GM21737 (cell line): Measurements from ENCODE around the gene LZTS2.
A peak's percentile ranks its signal among the peaks of the same experiment; 100 is the strongest.

Experiments
- ATAC-seq: cut with Tn5 transposase; IDR thresholded peaks from one replicate; pipeline ENCODE4 v1.9.1; 2021; ENCODE audit warnings: mild to moderate bottlenecking, moderate library complexity; ENCODE audit not compliant: unreplicated experiment

LZTS2 gene

DNA sequence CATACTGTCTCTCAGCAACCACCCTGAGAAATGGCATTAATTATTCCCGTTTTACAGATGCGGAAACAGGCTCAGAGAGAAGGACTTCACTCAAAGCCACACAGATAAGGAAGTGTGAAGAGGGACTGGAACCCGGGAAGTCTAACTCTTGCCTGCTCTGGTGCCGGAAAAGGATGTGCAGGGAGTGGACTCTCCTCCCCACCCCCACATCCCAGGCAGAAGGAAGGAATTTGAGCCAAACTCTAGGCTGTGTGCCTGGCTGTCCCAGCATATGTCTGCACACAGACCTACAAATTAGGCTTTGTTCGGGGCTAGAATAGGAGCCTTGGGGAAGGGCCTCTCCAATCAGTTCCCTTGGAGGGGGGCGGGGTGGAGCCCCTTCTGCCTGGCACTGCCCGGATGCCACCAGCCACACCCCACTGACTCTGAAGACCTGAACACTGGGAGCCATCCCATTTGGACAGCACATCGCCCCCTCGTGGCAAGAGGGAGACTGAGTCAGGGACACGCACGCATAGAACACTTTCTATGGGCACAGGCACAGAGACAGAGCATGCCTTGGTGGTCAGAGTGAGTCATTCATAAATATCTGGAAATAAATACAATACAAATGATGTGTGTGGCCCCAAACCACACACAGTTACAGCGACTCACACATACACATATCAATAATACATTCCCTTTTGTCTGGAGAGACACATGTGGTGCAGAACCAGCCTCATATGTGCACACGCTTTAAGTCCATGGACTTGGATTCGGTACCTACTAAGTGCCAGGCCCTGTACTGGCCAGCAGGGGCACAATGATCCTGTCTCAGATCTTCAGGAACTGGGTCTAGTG lies 13.1 kb downstream of the LZTS2 start:
- peak; percentile 85 for ATAC-seq

DNA sequence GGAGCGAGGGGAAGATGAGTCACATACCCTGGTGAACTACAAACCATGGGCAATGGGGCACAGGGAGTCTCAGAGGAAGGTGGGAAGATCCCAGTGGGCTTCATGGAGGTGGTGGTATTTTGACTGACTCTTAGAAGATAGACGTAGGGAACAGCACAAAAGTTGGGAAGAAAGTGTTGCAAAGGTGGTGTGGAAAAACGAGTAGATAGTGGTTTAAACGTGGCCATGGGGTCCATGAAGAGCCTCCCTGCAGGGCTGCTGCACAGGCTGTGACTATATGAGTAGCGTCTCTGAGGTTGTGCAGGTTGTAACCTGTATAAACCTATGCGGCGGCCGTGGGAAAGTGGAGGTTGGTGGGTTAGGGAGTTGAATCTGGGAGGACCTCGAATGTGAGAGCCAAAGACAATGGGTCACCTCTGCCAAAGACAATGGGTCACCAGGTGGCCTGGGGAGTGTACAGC lies 13.8 kb downstream of the LZTS2 start:
- no peak for ATAC-seq

DNA sequence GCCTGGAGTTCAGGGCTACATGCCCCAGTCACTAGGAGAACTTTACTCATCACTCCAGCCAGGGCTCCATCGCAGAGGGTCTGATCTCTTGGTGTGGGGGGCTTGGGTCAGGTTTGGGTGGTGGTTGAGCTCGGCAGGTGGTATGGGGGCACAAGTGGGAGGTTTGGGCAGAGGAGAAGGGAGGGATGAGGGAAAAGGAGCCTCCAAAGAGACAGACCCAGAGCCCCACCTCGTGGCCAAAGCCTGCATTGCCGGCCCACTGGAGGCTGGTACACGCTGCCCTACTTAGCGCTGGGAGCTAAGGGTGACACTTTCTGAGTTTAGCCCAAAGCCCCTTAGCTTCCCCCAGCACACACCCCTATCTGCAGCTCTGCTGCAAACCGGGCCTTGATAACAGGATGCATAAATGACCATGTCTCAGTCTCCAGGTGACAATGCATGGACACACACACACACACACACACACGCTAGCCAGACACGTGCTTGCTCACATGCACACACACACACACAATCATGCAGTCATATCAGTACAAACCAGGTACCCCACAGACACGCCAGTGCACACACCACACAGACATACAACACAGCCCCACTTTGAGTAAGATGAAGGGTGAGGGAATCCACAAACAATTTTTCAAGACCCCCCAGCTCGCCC lies 14.7 kb downstream of the LZTS2 start:
- peak; percentile 44 for ATAC-seq

DNA sequence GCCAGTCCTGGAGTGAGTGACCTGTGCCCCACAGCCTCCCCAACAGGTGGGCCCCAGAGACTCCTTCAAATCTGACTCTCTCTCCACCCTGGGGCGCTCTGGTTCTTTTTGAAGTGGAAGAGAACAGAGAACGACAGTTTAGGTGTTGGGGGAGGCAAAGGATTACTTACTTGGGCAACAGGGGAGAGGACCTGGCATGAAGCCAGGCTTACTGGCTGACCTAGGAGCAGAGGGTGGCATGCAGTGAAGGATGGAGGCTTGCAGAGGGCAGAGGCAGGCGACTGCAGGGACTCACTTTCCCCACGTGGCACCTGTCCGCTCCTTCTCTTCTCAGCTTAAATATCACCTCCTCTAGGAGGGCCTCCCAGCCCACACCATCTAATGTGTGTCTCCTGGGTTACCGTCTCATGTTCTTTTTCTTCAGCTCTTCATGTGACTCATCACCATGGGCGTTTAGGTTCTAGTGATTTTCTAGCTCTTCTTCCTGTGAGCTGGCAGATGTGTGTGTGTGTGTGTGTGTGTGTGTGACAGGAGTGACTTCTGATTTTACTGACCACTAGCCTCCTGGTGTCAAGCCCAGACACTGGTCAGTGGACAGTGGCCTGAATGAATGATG lies 15.5 kb downstream of the LZTS2 start:
- ATAC-seq: no peak

DNA sequence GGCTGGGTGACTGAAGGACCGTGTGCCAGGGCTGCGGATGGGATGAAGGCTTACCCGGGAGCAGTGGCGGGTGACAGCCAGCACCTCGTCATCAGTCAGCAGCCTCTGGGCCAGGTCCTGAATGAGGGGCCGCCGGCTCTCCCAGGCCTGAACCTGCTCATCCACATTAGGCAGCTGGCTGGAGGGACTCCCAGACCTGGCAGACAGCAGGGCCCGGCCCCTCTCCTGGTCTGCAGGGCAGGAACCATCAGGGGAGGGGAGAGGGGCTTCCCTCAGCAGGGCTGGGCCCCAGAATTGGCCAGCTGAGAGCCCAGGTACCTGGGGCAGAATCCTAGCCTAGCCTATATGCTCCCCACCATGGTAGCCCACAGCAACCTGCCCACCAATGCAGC lies 16.0 kb downstream of the LZTS2 start:
- no peak for ATAC-seq

DNA sequence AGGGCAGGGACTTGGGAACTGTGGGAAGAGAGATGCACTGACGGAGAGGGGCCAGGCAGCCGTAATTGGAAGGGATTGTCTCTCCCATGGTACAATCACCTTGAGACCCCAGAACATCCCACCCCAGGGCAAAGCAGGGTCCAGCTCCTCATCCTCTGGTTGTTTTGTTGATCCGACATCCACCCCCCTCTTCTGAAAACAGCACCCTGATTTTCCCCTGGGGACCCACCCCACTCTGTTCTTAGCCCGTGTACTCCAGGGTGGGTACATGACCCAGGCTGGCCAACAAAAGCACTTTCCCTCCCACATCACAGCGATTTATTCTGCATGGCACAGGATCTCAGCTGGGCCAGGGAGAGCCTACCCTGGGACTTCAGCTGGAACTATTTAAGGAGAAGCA lies 17.2 kb downstream of the LZTS2 start:
- no peak for ATAC-seq

DNA sequence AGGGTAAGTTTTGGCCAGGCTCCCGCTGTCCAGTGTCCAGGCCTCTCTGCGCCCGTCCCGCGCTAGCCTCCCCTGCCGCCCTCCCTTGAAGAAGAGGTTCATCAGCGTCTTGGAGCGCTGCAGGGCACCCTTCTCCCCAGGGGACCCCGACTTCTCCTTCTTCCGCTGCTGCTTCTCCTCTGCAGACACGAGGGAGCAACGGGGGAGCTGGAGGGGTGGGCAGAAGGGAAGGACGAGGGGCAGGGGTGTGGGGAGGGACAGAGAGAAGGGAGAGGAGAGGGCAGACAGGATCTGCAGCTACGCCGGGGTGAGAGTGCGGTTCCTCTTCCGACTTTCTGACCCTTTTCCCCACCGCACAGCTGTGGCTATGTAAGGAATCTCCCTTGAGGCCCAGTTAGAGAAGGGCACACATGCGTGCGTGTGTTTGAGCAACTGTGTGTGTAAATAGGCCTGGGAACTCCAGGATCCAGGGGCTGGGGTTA lies 18.6 kb downstream of the LZTS2 start:
- ATAC-seq: no peak

DNA sequence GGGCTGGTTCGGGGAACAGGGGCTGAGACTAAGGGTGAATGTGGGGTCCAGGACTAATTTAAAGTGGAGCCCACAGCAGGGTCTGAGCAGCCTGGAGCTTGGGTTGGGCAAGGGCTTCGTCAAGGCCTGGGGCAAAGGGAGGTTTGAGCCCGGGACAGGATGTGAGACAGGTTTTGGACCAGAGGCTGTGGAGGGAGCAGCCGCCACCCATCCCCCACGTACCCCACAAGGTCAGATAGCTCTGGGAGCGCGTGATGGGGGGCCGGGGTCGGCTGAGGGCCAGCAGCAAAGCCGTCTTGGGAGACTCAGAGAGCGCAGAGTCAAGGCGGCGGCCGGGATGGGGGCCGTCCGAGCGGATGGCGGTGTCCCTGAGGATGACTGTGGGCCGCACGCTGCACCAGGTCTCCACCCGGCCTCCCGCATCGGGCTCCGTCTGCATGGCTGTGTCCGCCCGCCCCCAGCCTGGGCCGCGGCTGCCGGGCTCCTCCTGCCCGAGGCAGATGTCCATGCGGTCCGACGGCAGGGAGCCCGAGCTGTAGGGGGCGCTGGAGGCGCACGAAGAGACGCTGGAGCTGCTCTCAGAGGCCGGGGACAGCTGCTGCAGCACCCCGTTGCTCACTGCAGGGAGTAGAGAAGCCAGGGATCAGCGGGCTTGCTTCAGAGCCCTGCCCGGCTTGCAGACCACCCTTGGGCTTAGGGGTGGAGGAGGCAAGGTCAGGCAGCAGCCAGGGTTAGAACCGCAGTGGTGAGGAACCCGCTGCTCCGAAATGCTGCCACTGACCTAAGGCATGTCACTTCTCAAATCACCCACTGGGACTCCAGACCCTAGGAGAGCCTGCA lies 19.2 kb downstream of the LZTS2 start:
- no peak for ATAC-seq

DNA sequence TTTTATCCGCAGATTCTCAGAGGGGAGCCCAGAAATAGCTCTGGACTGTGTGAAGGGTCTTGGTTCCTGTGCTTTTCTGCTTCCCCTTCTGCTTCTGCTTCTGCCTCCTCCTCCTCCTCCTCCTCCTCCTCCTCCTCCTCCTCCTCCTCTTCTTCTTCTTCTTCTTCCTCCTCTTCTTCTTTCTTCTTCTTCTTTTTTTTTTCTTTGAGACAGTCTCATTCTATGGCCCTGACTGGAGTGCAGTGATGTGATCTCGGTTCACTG lies 19.8 kb downstream of the LZTS2 start:
- ATAC-seq: no peak

DNA sequence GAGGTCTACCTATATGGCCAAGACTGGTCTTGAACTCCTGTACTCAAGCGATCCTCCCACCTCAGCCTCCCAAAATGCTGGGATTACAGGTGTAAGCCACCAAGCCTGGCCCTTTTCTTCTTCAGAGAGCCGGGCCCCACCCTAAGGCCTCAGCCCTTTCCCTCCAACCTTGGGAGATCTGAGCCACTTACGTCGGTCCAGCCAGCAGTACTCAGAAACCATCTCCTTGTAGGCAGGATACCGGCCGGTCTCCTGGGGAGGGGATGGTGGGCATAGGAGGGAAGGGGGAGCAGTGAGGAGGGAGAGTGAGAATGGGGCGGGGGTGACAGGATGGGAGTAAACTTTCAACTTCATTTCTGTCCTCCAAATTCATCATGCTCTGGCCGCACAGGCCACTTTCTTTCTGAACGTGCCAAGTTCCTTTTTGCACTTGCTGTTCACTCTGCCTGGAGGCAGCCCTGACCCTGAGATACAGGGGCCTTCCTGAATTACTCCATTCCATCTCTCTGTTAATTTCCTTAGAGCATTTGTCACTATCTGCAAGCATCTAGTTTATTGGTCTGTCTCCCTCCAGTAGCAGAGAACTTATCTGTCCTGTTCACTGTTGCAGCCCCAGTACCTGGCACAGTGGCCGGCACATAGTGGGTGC lies 20.9 kb downstream of the LZTS2 start:
- ATAC-seq: no peak

DNA sequence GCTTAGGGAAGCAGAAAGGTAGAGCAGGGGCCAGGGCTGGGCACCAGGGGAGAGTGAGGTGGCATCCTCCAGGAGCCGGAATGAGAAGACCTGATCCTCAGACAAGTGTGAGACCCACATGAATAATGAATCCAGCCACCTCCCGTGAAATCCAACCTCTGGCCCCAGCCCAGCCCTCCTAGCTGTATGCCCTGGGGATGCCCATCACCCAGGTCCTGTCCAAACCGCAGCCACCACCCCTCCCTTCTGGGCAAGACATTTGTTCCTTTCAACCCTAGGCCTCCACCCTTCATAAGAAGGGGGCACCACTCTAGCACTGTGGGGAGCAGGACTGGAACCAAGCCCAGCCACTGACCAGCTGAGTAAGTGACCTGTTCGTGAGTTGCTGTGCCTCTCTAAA lies 21.6 kb downstream of the LZTS2 start:
- no peak for ATAC-seq

DNA sequence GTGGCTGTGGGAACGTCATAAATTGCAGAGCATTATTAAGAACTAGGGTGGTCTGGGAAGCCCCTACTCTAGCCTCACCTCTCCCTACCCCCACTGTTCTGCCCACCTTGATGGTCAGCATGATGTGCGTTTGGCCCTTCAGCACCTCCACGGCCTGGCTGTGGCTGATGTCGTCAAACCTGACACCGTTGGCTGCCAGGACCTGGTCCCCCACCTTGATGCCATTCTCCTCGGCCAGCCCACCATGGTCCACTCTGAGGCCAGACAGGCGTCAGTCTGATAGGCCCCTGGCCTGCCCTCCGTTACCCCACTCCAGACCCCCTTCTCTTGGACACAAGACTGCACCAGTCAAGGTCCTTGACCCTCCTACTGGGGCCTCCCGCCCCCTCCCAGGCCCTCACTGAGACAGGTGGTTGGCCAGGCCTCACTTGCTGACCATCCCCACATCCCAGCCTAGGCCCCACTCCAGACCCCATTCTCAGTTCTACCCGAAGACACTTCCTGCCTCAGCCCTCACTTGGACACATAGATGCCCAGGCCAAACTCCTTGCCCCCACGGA lies 22.2 kb downstream of the LZTS2 start:
- ATAC-seq: no peak

DNA sequence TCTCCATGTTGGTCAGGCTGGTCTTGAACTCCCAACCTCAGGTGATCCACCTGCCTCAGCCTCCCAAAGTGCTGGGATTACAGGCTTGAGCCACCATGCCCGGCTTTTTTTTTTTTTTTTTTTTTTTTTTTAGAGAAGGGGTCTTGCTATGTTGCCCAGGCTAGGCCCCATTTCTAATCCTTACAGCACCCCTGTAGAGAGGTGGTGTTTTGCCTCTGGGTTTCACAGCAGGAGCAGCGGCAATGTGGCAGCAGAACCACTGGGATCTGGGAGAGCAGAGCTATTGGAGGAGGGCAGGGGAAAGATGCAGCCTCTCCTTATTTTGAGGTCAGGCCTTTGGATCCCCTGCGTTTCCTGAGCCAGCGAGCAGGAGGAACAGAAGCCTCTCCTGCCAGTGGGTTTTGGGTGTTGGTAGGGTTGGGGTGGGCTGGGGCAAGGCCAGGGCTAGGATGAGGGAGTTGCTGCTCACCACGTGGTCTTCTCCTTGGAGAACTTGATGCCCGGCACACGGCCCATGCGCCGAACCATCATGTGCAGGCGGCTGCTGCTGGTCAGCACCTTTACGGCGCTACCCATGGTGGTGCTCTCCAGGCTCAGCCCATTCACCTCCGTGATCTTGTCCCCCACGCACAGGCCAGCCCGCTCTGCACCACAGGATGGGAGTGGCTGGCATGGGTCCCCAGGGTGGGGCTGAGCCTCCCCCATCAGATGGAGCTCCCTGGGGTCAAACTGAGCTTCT lies 23.5 kb downstream of the LZTS2 start:
- no peak for ATAC-seq

DNA sequence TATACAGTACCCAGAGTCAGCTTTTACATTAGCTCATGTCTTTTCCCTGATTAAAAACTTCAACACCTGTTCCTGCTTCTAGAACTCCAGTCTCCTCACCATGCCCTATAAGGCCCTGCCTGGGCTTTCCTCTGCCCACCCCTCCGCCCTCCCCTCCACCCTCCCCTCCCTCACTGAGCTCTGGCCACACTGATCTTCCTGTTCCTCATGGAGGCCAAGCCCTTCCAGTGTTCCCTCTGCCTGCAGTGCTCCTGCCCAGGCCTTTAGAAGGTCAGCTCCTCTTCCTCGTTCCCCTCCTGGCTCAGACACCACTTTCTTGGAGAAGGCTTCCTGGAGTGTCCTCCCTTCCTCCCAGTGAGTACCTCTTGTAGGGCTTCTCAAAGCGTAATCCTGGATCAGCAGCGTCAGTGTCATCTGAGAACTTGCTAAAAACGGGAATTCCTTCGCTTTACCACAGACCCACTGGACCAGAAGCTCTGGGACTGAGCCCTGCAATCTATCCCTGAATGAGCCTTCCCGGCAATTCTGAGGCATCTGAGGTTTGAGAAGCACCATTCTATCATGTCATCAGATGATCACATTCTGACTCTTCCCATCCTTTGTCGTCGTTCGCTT lies 27.6 kb downstream of the LZTS2 start:
- ATAC-seq: no peak

DNA sequence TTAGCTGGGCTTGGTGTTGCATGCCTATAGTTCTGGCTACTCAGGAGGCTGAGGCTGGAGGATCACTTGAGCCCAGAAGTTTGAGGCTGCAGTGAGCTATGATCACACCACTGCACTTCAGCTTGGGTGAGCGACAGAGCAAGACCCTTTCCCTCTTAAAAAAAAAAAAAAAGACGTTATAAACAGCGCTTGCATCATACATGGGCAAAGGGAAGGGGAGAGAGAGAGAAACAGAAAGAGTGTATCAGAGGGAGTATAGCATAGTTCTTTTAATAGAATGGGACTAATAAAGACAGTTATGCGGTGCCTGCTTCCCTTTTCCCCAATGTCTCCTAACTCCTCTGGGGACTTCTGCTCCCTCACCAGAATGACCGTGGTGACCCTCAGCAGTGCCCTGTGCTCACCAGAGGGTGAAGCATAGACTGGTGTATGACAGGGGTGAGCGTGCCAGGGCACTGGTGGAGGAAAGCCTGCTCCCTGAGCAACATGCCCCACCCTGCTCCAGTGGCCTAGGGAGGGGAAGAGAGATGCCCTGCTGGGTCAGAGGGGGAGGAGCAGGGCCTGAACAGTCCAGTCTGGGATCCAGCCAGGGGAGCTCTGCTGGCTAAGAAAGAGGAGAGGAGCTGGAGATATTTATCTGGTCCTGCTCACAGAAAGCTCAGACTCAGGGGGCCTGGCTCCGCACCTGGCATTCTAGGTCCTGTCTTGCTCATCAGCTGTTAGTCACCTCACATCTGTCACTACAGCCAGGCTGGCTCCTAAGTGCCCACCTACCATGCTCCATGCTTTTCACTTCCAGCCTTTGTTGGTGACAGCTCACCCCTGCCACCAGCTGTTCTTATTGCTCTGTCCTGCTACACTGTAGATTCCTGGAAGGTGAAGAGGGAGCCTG lies 29.1 kb downstream of the LZTS2 start:
- ATAC-seq: no peak

DNA sequence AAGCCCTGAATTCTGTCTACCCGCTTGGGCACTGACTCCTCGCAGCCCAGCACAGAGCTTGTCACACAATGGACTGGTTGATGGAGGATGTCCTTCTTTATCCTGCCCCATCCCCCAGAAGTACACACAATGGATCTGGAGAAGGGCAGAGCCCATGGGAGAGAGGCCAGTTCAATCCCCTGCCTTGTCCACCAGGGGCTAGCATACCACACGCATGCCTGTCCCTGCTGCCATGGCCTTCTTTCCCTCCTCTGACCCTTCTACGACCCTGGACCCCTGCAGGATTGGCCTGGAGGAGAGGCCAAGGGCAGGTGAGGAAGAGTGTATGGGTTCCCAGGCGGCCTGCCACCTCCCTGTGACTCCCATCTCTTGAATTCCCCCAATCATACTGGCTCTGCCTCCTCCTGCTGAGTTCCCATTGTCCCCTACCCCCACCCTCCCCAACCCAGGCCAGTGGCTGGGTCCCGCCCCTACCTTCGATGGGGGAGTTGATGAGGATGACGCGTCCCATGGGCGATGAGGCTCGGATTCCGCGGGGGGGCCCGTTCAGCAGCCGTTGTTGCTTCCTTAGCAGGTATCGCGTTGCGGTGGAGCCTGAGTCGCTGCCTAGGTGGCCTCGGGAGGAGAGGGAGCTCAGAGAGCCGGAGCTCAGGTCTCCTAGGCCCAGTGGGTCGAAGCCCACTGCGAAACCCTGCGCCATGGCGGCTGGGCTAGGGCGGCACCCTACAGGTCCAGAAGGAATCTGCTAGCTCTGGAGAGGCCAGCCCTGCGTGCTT lies 30.1 kb downstream of the LZTS2 start:
- ATAC-seq: no peak

DNA sequence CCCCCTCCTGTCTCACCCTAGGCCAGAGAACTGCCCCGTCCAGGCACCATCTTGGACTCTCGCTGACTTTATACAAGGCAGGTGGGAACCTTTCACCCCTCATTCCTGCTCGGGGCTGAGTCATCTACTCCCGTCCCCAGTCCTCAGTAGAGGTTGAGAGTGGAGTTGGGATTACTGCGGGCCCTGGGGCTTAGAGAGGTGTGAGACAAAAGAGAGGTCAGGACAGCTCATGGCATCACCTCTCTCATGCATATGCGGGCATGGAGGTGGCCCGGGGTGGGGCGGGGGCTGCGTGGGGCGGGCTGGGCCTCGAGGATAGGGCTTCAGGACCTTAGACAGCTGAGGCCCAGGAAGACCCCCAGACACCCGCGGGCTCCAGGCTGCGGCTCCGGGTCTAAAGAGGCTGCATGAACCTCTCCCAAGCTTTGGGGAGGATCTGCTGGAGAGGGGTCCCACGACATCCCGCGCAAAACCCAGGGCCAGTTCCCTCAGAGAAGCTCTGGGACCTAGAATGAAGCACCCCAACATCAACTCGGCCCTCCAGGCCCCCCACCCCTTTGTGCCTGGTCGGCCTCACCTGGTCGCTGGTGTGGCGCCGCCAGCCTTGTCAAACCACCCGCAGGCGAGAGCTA lies 31.0 kb downstream of the LZTS2 start:
- no peak for ATAC-seq
